H1 (cell line): Measurements from ENCODE around the gene CACNG8. TPM values are rescaled to one million over a fixed set of nuclear protein-coding genes. Genes with fewer than 3 reads are reported as not detected.

Experiments used
- CTCF ChIA-PET: fragments of 300-600 bp; sonication (Branson Sonifier 250); formaldehyde crosslinking; loops from one replicate; lab custom pipeline; 2021; ENCODE audit not compliant: partially characterized antibody; lab: Charles Lee
- POLR2A ChIA-PET: fragments of 300-600 bp; sonication (Branson Sonifier 250); formaldehyde crosslinking; loops from one replicate; lab custom pipeline; 2021; ENCODE audit warnings: inconsistent platforms; ENCODE audit not compliant: partially characterized antibody; lab: Charles Lee
- DNase-seq, 2 experiments: peaks; one replicate each; pipeline versions ENCODE4 v3.0.0 to v3.0.0-alpha.2; 2010 to 2022; ENCODE audit warnings: low spot score in 2 of 2, low read depth in 1 of 2, mixed read lengths in 1 of 2
- FAIRE-seq: peaks from 2 replicates; lab custom pipeline; 2011; peaks lifted over from hg19 to GRCh38; lab: Jason Lieb, UNC
- H2AFZ ChIP-seq: 2 replicates; pipeline ENCODE4 v1.8.1; 2012; ENCODE audit warnings: low read length, inconsistent platforms
- H2AK5ac ChIP-seq: 2 replicates; pipeline ENCODE4 v1.6.1; 2013; ENCODE audit warnings: low read depth, low read length
- H2BK120ac ChIP-seq: replicated peaks from 2 replicates; pipeline ENCODE3; 2013; ENCODE audit warnings: low read depth, low read length, inconsistent platforms
- H2BK12ac ChIP-seq: 2 replicates; pipeline ENCODE4 v1.6.1; 2013; ENCODE audit warnings: low read depth, low read length
- H2BK15ac ChIP-seq: 2 replicates; pipeline ENCODE4 v1.6.1; 2013; ENCODE audit warnings: low read length
- H2BK20ac ChIP-seq: 2 replicates; pipeline ENCODE4 v1.6.1; 2013; ENCODE audit warnings: low read length
- H2BK5ac ChIP-seq: 2 replicates; pipeline ENCODE4 v1.6.1; 2013; ENCODE audit warnings: low read depth, low read length
- H3K14ac ChIP-seq: 2 replicates; pipeline ENCODE4 v1.6.1; 2013; ENCODE audit warnings: inconsistent platforms; ENCODE audit not compliant: insufficient read length
- H3K18ac ChIP-seq: 2 replicates; pipeline ENCODE4 v1.6.1; 2013; ENCODE audit warnings: low read length; ENCODE audit errors: extremely low read depth
- H3K23ac ChIP-seq: 2 replicates; pipeline ENCODE4 v1.6.1; 2013; ENCODE audit warnings: inconsistent platforms; ENCODE audit not compliant: insufficient read length
- H3K23me2 ChIP-seq: 2 replicates; pipeline ENCODE4 v1.6.1; 2013; ENCODE audit warnings: low read depth, low read length
- H3K27ac ChIP-seq: 2 replicates; pipeline ENCODE4 v1.6.1; 2011; ENCODE audit warnings: low read depth, low read length, inconsistent platforms
- H3K27me3 ChIP-seq, 4 experiments: replicated peaks in 1 of 4; 1 replicate in 1 of 4; 2 replicates in 3 of 4; pipeline versions ENCODE4 v1.6.1 to v1.8.1; 2011 to 2013; ENCODE audit warnings: low read length in 3 of 4, mild to moderate bottlenecking in 3 of 4, inconsistent platforms in 2 of 4, mixed read lengths in 2 of 4, moderate library complexity in 1 of 4; ENCODE audit not compliant: control insufficient read depth in 3 of 4, insufficient read depth in 3 of 4; ENCODE audit errors: extremely low read depth in 1 of 4
- H3K36me3 ChIP-seq, 4 experiments: 2 replicates each; pipeline versions ENCODE4 v1.6.1 to v1.8.1; 2011 to 2013; ENCODE audit warnings: mild to moderate bottlenecking in 4 of 4, low read length in 3 of 4, moderate library complexity in 2 of 4, control low read depth in 1 of 4, inconsistent platforms in 1 of 4; ENCODE audit not compliant: insufficient read depth in 4 of 4, control insufficient read depth in 2 of 4
- H3K4ac ChIP-seq: replicated peaks from 2 replicates; pipeline ENCODE3; 2013; ENCODE audit warnings: low read length, low read depth, mixed read lengths, inconsistent platforms; ENCODE audit not compliant: insufficient read length
- H3K4me1 ChIP-seq, 4 experiments: replicated peaks in 1 of 4; 1 replicate in 1 of 4; 2 replicates in 3 of 4; pipeline versions ENCODE4 v1.6.1 to v1.8.1; 2011 to 2013; ENCODE audit warnings: low read length in 3 of 4, inconsistent platforms in 2 of 4, mixed read lengths in 1 of 4; ENCODE audit not compliant: insufficient read depth in 4 of 4, control insufficient read depth in 3 of 4
- H3K4me2 ChIP-seq, 2 experiments: 2 replicates each; pipeline versions ENCODE4 v1.6.1 to v1.8.1; 2011 to 2013; ENCODE audit warnings: low read depth in 2 of 2, low read length in 2 of 2, control low read depth in 1 of 2, inconsistent platforms in 1 of 2, mild to moderate bottlenecking in 1 of 2; ENCODE audit not compliant: insufficient read depth in 1 of 2
- H3K4me3 ChIP-seq, 4 experiments: fragments of 200-600, 300-600 bp in 1 of 4; sonication (generic), shearing (Covaris generic), sonication (Bioruptor Twin) in 1 of 4; 2 replicates each; pipeline versions ENCODE4 v1.5.1 to v1.8.1; 2011 to 2016; ENCODE audit warnings: low read length in 4 of 4, low read depth in 3 of 4, control low read depth in 2 of 4, inconsistent platforms in 2 of 4, mild to moderate bottlenecking in 2 of 4, mixed read lengths in 1 of 4, moderate library complexity in 1 of 4; ENCODE audit not compliant: insufficient read depth in 2 of 4; ENCODE audit errors: extremely low read depth in 1 of 4
- H3K56ac ChIP-seq: replicated peaks from 2 replicates; pipeline ENCODE3; 2013; ENCODE audit warnings: low read depth, mild to moderate bottlenecking, mixed read lengths, low read length, inconsistent platforms; ENCODE audit not compliant: insufficient read length
- H3K79me1 ChIP-seq: 2 replicates; pipeline ENCODE4 v1.6.1; 2013; ENCODE audit warnings: low read depth, low read length, control low read depth
- H3K79me2 ChIP-seq, 2 experiments: 2 replicates each; pipeline versions ENCODE4 v1.6.1 to v1.8.1; 2012 to 2013; ENCODE audit warnings: low read length in 2 of 2, mild to moderate bottlenecking in 2 of 2, inconsistent platforms in 1 of 2; ENCODE audit not compliant: insufficient read depth in 2 of 2, control insufficient read depth in 1 of 2
- H3K9ac ChIP-seq, 4 experiments: replicated peaks in 1 of 4; 1 replicate in 1 of 4; 2 replicates in 3 of 4; pipeline versions ENCODE4 v1.6.1 to v1.8.1; 2011 to 2013; ENCODE audit warnings: low read depth in 3 of 4, low read length in 3 of 4, control low read depth in 2 of 4, mild to moderate bottlenecking in 2 of 4, moderate library complexity in 2 of 4, inconsistent platforms in 1 of 4; ENCODE audit errors: extremely low read depth in 1 of 4
- H3K9me3 ChIP-seq, 2 experiments: 2 replicates each; pipeline versions ENCODE4 v1.6.1 to v1.8.1; 2012 to 2013; ENCODE audit warnings: mild to moderate bottlenecking in 2 of 2, moderate library complexity in 2 of 2, control low read depth in 1 of 2, inconsistent platforms in 1 of 2, low read depth in 1 of 2, low read length in 1 of 2, mixed read lengths in 1 of 2; ENCODE audit not compliant: insufficient read depth in 2 of 2
- H4K20me1 ChIP-seq, 2 experiments: replicated peaks in 1 of 2; 2 replicates each; pipeline versions ENCODE3 to v1.8.1; 2011 to 2013; ENCODE audit warnings: inconsistent platforms in 2 of 2, low read length in 2 of 2, mild to moderate bottlenecking in 1 of 2; ENCODE audit not compliant: insufficient read depth in 2 of 2, control insufficient read depth in 1 of 2
- H4K5ac ChIP-seq: 2 replicates; pipeline ENCODE4 v1.6.1; 2013; ENCODE audit warnings: low read length, low read depth, mixed read lengths, inconsistent platforms; ENCODE audit not compliant: insufficient read length
- H4K8ac ChIP-seq: 2 replicates; pipeline ENCODE4 v1.8.0; 2013; ENCODE audit warnings: mild to moderate bottlenecking, moderate library complexity, low read length, inconsistent platforms; ENCODE audit not compliant: insufficient read depth; ENCODE audit errors: extremely low read depth
- H4K91ac ChIP-seq: replicated peaks from 2 replicates; pipeline ENCODE3; 2013; ENCODE audit warnings: low read length, mixed read lengths, inconsistent platforms; ENCODE audit not compliant: insufficient read length
- CHD1 ChIP-seq: IDR thresholded peaks from 2 replicates; pipeline ENCODE4 v1.6.1; 2012; ENCODE audit warnings: low read depth, low read length, improper control_type of control experiment
- EP300 ChIP-seq, 2 experiments: IDR thresholded peaks; 1 replicate in 1 of 2; 2 replicates in 1 of 2; pipeline ENCODE4 v1.6.1; 2011 to 2012; ENCODE audit warnings: low read depth in 2 of 2, low read length in 2 of 2, mild to moderate bottlenecking in 2 of 2, borderline replicate concordance in 1 of 2, inconsistent platforms in 1 of 2, moderate library complexity in 1 of 2
- GABPA ChIP-seq: IDR thresholded peaks from 2 replicates; pipeline ENCODE4 v1.6.1; 2011; ENCODE audit warnings: mild to moderate bottlenecking, low read length, moderate library complexity, borderline replicate concordance; ENCODE audit not compliant: insufficient read depth
- POLR2A ChIP-seq, 2 experiments: IDR thresholded peaks; 1 replicate in 1 of 2; 2 replicates in 1 of 2; pipeline ENCODE4 v1.6.1; 2011; ENCODE audit warnings: low read depth in 2 of 2, low read length in 2 of 2, mild to moderate bottlenecking in 2 of 2; ENCODE audit errors: control extremely low read depth in 1 of 2
- RBBP5 ChIP-seq: IDR thresholded peaks from 2 replicates; pipeline ENCODE4 v1.7.1; 2012; ENCODE audit warnings: low read depth, mild to moderate bottlenecking, inconsistent platforms, low read length, moderate library complexity, borderline replicate concordance
- SIRT6 ChIP-seq: IDR thresholded peaks from one replicate; pipeline ENCODE4 v1.7.1; 2012; ENCODE audit warnings: low read length, inconsistent platforms
- SIX5 ChIP-seq: IDR thresholded peaks from 2 replicates; pipeline ENCODE4 v1.6.1; 2011; ENCODE audit warnings: mild to moderate bottlenecking, low read depth, low read length
- WGBS, 2 experiments: shearing (Covaris generic) in 1 of 2; methylation state at CpG; one replicate each; pipeline versions ENCODE4 v1.1.6 to v1.1.7; 2013 to 2015; ENCODE audit warnings: low lambda C conversion rate in 2 of 2, mixed read lengths in 2 of 2, inconsistent platforms in 1 of 2, low coverage in 1 of 2, missing lambda C conversion rate in 1 of 2; ENCODE audit not compliant: insufficient replicate concordance in 2 of 2, insufficient coverage in 1 of 2, insufficient read length in 1 of 2; ENCODE audit errors: extremely low coverage in 1 of 2, missing lambda C conversion rate in 1 of 2; 5-methylcytosine and 5-hydroxymethylcytosine counted together
- polyA plus RNA-seq, 7 experiments: library from polyadenylated mRNA; depleted of rRNA in 3 of 7; stranded (reverse) in 5 of 7; unstranded in 2 of 7; fragments of >200 nt in 5 of 7; fragments of 200-250 nt in 2 of 7; gene quantifications; 1 replicate in 5 of 7; 2 replicates in 1 of 7; 4 replicates in 1 of 7; pipeline versions ENCODE4 v1.2.1 to v1.2.3, GENCODE V29; 2011 to 2013; ENCODE audit warnings: missing spikeins in 2 of 7, mixed read lengths in 2 of 7
- total RNA-seq: library from RNA; stranded (reverse); fragmentation: NEBNext Ultra II Directional; extraction: Animal tissue kit (Norgen Biotek cat#: 25700); gene quantifications from 2 replicates; pipeline ENCODE4 v1.2.1, GENCODE V29; 2021

CACNG8 gene
- total and polyA plus RNA-seq, 2 of the 8 experiments (the other 6 are each of a cell fraction or from before 2014, with no cell fraction given) = 0.41 to 4.5 TPM

GRCh38 chr19:54010474-54010873 lies 47.7 kb downstream of the CACNG8 start:
- H3K56ac ChIP-seq = no peak overlapping the region
- H3K4me1 ChIP-seq = peaks cover 0 to 9% (median 5%) of the 10 kb centered on the region in 4 experiments; a peak in 4 of 7 replicates
- H4K5ac ChIP-seq = no peak overlapping the region
- no peak overlapping the region for H3K14ac ChIP-seq
- no peak overlapping the region for H3K27ac ChIP-seq
- H2AFZ ChIP-seq = no peak overlapping the region
- FAIRE-seq (no peak), DNase-seq (no peak)
- no peak overlapping the region for H3K4ac ChIP-seq
- no peaks in the 10 kb centered on the region for H3K79me1 ChIP-seq
- H3K23ac ChIP-seq = no peak overlapping the region
- H3K9ac ChIP-seq = no peak overlapping the region
- 98% methylated on average over 6 of the region's 6 CpGs; no CpG with 5 or more reads in 1 of the 2 experiments for WGBS, 2 experiments
- ChIA-PET CTCF (interaction anchor here (1.0 to 1.3 kb wide), 2 partner anchors 13 to 44 kb away, joined by 4 to 5 read pairs; no protein-coding TSS in a partner anchor), POLR2A (interaction anchor here (0.7 to 1.3 kb wide), 3 partner anchors 17 to 223 kb away, joined by 3 to 6 read pairs (median 3); no protein-coding TSS in a partner anchor)
- H3K36me3 ChIP-seq = no peaks in the 10 kb centered on the region
- H2BK12ac ChIP-seq = no peak overlapping the region
- no peaks in the 10 kb centered on the region for H4K20me1 ChIP-seq
- no peak overlapping the region for H3K4me3 ChIP-seq
- no peak overlapping the region for H4K8ac ChIP-seq
- H3K27me3 ChIP-seq = no peaks in the 10 kb centered on the region
- H2BK15ac ChIP-seq = peak overlapping the region; percentile 98
- no peaks in the 10 kb centered on the region for H3K79me2 ChIP-seq
- no peaks in the 10 kb centered on the region for H3K9me3 ChIP-seq
- H2BK20ac ChIP-seq = no peak overlapping the region
- TF ChIP-seq POLR2A (IDR thresholded peaks at IDR 0.05; ENCODE audit: control extremely low read depth in 1 of 2, low read depth in 2 of 2, low read length in 2 of 2) (no peak), CHD1 (no peak), RBBP5 (no peak), EP300 (IDR thresholded peaks at IDR 0.05; ENCODE audit: borderline replicate concordance in 1 of 2, low read depth in 2 of 2, low read length in 2 of 2) (no peak), GABPA (no peak), SIX5 (no peak), SIRT6 (no peak)
- H3K23me2 ChIP-seq = no peaks in the 10 kb centered on the region
- H2BK5ac ChIP-seq = no peak overlapping the region
- H3K18ac ChIP-seq = no peak overlapping the region
- no peak overlapping the region for H4K91ac ChIP-seq
- H3K4me2 ChIP-seq = no peak overlapping the region
- H2AK5ac ChIP-seq = no peak overlapping the region
- H2BK120ac ChIP-seq = no peak overlapping the region
